ENCODE data around the gene MCRIP1.

- TF ChIP-seq KAT7 (CRISPR knock-in tag; IDR thresholded peaks at IDR 0.05; ENCODE audit: borderline replicate concordance), result no peak
- no peak for TF ChIP-seq ATF3 (CRISPR knock-in tag; conservative IDR thresholded peaks at IDR 0.05)
- no peak for TF ChIP-seq CTCF (IDR thresholded peaks at IDR 0.05)
Observed at GRCh38 chr17:81870131-81870980, 37.3 kb upstream of the MCRIP1 start.
